ENCODE measurements around the gene R3HCC1L.

DNA sequence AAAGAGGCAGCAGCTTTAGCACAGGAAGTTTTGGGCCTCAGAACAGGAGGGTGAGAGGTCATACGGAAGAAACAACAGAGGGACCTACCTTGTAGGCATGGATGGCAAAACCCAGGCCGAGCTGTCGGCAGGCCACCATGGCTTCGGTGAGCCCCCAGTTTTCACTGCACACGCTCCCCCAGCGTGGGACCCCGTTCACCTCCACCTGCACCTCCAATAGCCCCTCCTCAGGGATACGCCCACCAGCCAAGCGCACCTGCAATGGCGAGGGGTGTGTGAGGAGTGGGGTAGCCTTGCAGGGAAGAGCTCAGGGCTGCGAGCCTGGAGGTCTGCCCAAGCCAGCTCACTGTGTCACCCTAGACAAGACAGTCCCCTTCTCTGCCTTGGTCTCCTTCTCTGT lies 122.2 kb downstream of the R3HCC1L start:
- TF ChIP-seq CTCF (IDR thresholded peaks at IDR 0.05; ENCODE audit: insufficient read depth, low read length, poor library complexity, severe bottlenecking) (no peak), EZH2phosphoT487 (conservative IDR thresholded peaks at IDR 0.05; ENCODE audit: low read length) (no peak)
